Fibroblast of villous mesenchyme (primary cell): ENCODE measurements around the gene THBS2. TPM values are rescaled to one million over a fixed set of nuclear protein-coding genes. Genes with fewer than 3 reads are reported as not detected.
"Not testable (repeated sequence)": the region's sequence is repeated elsewhere in the genome, so short reads cannot be mapped to it uniquely, and the experiment has no call there.

Experiments
- DNase-seq: peaks from one replicate; pipeline ENCODE4 v3.0.0-alpha.2; 2010; ENCODE audit warnings: low read depth
- H3K4me3 ChIP-seq: 2 replicates; pipeline ENCODE4 v1.5.1; 2011; ENCODE audit warnings: low read depth, mild to moderate bottlenecking, low read length
- CTCF ChIP-seq: IDR thresholded peaks from 2 replicates; pipeline ENCODE4 v1.5.1; 2012; ENCODE audit warnings: low read depth, mild to moderate bottlenecking, low read length; ENCODE audit not compliant: insufficient read depth
- total RNA-seq: library from RNA; depleted of rRNA; stranded (reverse); fragments of >200 nt; gene quantifications from 2 replicates; pipeline ENCODE4 v1.2.3, GENCODE V29; 2012

Gene THBS2
- total RNA-seq, 1 donor, result 374 TPM

- H3K4me3 ChIP-seq, result no peak overlapping the region
- DNase-seq, result peak; percentile 44
- no peak for TF ChIP-seq CTCF
These were observed 48.2 kb downstream of the THBS2 start for GRCh38 chr6:169205176-169206160.

DNA sequence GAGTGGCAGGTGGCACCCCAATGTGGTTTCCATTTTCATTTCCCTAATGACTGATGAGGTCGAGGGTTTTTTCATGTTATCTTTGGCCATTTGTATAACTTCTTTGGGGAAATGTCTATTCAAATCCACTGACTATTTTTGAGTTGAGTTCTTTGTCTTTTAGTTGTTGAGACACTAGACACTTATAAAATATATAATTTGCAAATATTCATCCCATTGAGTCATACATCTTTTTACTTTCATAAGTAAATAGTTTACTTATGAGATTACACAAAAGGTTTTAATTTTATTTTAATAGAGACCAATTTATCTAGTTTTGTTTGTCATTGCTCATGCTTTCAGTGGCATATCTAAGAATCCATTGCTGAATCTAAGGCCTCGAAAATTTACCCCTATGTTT lies 49.5 kb downstream of the THBS2 start:
- H3K4me3 ChIP-seq, result no peak overlapping the region
- DNase-seq, result no peak
- no peak for TF ChIP-seq CTCF

DNA sequence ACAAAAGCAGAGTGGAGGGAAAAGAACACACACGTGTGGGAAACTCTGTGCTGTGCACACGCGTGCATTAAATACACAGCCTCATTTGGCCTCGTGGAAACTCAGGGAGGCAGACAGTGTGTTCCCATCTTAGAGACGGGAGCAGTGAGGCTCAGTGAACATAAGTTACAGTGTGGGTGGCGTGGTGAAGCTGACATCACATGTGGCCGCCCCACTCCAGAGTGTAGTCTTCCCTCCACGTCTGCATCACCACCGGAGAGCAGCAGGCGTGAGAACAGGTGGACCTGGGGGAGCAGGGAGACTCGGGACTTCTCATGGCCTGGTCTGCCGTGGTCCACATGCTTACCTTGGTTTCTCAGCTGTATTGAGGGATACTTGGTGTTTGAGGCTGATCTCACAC lies 51.7 kb downstream of the THBS2 start:
- DNase-seq, result no peak

GRCh38 chr6:169200893-169201514 lies 52.6 kb downstream of the THBS2 start:
- TF ChIP-seq CTCF, result no peak
- no peak overlapping the region for H3K4me3 ChIP-seq
- DNase-seq, result no peak

More for the DNA sequence above, 51.7 kb downstream of the THBS2 start:
- no peak for TF ChIP-seq CTCF
- H3K4me3 ChIP-seq, result no peak overlapping the region

DNA sequence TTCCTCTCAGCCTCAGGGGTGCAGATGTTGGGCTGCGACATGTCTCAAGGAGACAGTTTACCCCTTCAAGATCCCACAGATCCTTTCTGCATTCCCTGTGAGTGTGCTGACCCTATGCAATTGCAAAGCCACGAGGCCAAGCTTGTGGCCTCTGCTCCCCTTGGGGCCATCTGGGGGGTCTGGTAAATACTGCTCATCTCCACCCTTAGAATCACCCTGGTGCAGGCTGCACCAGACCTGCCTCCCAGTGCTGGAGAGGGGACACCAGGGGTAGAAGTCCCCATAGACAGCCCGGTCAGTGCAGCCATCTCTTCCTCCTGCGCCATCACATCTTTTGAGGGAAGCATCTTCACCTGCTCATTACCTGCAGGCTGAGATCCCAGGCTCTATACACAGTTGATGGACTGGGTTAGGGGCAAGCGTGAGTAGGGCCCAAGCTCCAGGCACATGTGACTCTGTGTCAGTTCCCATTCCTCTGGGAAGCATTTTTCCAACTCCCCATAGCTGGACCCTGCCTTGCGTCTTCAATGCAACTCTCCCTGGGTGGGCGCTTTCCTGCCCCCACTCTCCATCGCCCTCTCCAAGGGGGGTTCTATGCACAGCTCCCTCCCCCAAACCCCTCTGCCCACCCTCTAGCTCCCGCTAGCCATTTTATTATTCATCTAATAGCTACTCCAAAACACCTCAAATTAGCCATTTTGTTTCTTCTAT lies 53.9 kb downstream of the THBS2 start:
- DNase-seq, result no peak
- TF ChIP-seq CTCF, result no peak

DNA sequence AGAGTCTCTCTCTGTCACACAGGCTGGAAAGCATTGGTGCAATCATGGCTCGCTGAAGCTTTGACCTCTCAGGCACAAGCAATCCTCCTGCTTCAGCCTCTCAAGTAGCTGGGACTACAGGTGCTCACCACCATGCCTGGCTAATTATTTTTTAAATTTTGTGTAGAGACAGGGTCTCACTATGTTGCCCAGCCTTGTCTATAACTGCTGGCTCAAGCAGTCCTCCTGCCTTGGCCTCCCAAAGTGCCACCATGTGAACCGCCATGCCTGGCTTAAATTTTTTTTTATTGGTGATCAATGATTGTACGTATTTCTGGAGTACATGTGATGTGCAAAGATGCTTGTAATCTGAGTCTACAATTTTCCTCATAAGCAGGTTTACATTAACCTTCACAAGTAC lies 54.8 kb downstream of the THBS2 start:
- DNase-seq, result no peak
- no peak overlapping the region for H3K4me3 ChIP-seq
- TF ChIP-seq CTCF, result no peak

More for the DNA sequence above, 53.9 kb downstream of the THBS2 start:
- H3K4me3 ChIP-seq, result no peak overlapping the region

GRCh38 chr6:169197929-169198328 lies 55.7 kb downstream of the THBS2 start:
- not testable (repeated sequence) for DNase-seq, H3K4me3 ChIP-seq

GRCh38 chr6:169196279-169196678 lies 57.4 kb downstream of the THBS2 start:
- DNase-seq, result not testable (repeated sequence)

More at GRCh38 chr6:169196279-169196678, 57.4 kb downstream of the THBS2 start:
- not testable (repeated sequence) for H3K4me3 ChIP-seq
